HepG2 (cell line): ENCODE data around the gene HEMK1. TPM values are rescaled to one million over a fixed set of nuclear protein-coding genes. Genes with fewer than 3 reads are reported as not detected.

Experiments
- ATAC-seq: fragments of 200-7000 bp; cut with Tn5 transposase; 3 replicates; pipeline ENCODE4 v1.9.1; 2020; ENCODE audit warnings: mild to moderate bottlenecking, moderate library complexity
- BruUV-seq: library from RNA; stranded (reverse); fragments of 400-500 nt; replicated peaks from 2 replicates; lab custom pipeline; 2021; lab: Mats Ljungman, UMichigan
- CTCF ChIA-PET: fragments of 300-600 bp; formaldehyde crosslinking; extraction: SDS; loops from one replicate; lab custom pipeline; 2021; ENCODE audit warnings: low total read pairs, inconsistent platforms, low intra/inter-chr PET ratio; lab: Yijun Ruan, JAX
- POLR2A ChIA-PET: fragments of 350-600 bp; sonication (Branson Sonifier 250); formaldehyde crosslinking; loops from one replicate; lab custom pipeline; 2020; ENCODE audit warnings: antibody characterized with exemption, inconsistent platforms; lab: Yijun Ruan, JAX
- DNase-seq: peaks from one replicate; pipeline ENCODE4 v3.0.0-alpha.2; 2015; ENCODE audit warnings: low spot score
- FAIRE-seq: peaks from 3 replicates; lab custom pipeline; 2011; peaks lifted over from hg19 to GRCh38; lab: Jason Lieb, UNC
- H2AFZ ChIP-seq: one replicate; pipeline ENCODE4 v1.6.1; 2011; ENCODE audit warnings: low read length, inconsistent platforms
- H3K27ac ChIP-seq: fragments of 300-600 bp; 3 replicates; pipeline ENCODE4 v1.8.0; 2011; ENCODE audit warnings: mixed run types, mild to moderate bottlenecking, mixed read lengths, low read length, inconsistent platforms; ENCODE audit not compliant: insufficient read depth; ENCODE audit errors: extremely low read length
- H3K27me3 ChIP-seq, 2 experiments: fragments of 200-600 bp in 1 of 2; 2 replicates in 1 of 2; 3 replicates in 1 of 2; pipeline versions ENCODE4 v1.6.0 to v1.8.0; 2011; ENCODE audit warnings: low read length in 2 of 2, mild to moderate bottlenecking in 2 of 2, moderate library complexity in 2 of 2, inconsistent platforms in 1 of 2; ENCODE audit not compliant: insufficient read depth in 2 of 2, control insufficient read depth in 1 of 2
- H3K36me3 ChIP-seq, 2 experiments: fragments of 200-600 bp in 1 of 2; replicated peaks in 1 of 2; 2 replicates in 1 of 2; 3 replicates in 1 of 2; pipeline versions ENCODE4 v1.5.1 to v1.8.0; 2011; ENCODE audit warnings: low read length in 2 of 2, inconsistent platforms in 1 of 2; ENCODE audit not compliant: insufficient read depth in 2 of 2, control insufficient read depth in 1 of 2
- H3K4me1 ChIP-seq: 2 replicates; pipeline ENCODE4 v1.5.1; 2012; ENCODE audit warnings: low read length, inconsistent platforms; ENCODE audit not compliant: insufficient read depth
- H3K4me2 ChIP-seq: 2 replicates; pipeline ENCODE4 v1.6.0; 2011; ENCODE audit warnings: low read depth, low read length, inconsistent platforms
- H3K4me3 ChIP-seq, 3 experiments: fragments of 200-600 bp in 1 of 3; sonication (generic), shearing (Covaris generic) in 1 of 3; replicated peaks in 1 of 3; 2 replicates each; pipeline ENCODE4 v1.5.1; 2011 to 2016; ENCODE audit warnings: low read length in 3 of 3, inconsistent platforms in 2 of 3, low read depth in 2 of 3, mild to moderate bottlenecking in 2 of 3, control low read depth in 1 of 3, mixed read lengths in 1 of 3; ENCODE audit not compliant: insufficient read depth in 1 of 3
- H3K79me2 ChIP-seq: one replicate; pipeline ENCODE4 v1.6.1; 2011; ENCODE audit warnings: low read length, inconsistent platforms; ENCODE audit not compliant: insufficient read depth
- H3K9ac ChIP-seq: 2 replicates; pipeline ENCODE4 v1.6.0; 2011; ENCODE audit warnings: mild to moderate bottlenecking, low read depth, low read length, inconsistent platforms; ENCODE audit not compliant: insufficient read depth
- H3K9me3 ChIP-seq: 2 replicates; pipeline ENCODE4 v1.5.1; 2012; ENCODE audit warnings: mild to moderate bottlenecking, low read length
- H4K20me1 ChIP-seq: 2 replicates; pipeline ENCODE4 v1.6.0; 2011; ENCODE audit warnings: inconsistent platforms, mild to moderate bottlenecking, low read length, moderate library complexity; ENCODE audit not compliant: insufficient read depth
- ARHGAP35 ChIP-seq: sonication (generic); formaldehyde crosslinking; IDR thresholded peaks from 2 replicates; pipeline ENCODE4 v1.9.0; 2022; ENCODE audit warnings: mild to moderate bottlenecking, inconsistent platforms, moderate library complexity, missing genetic modification reagents, borderline replicate concordance
- BRF2 ChIP-seq: sonication (generic); formaldehyde crosslinking; IDR thresholded peaks from 2 replicates; pipeline ENCODE4 v1.8.1; 2022; ENCODE audit warnings: mild to moderate bottlenecking, missing genetic modification reagents
- DPF2 ChIP-seq: sonication (generic); formaldehyde crosslinking; IDR thresholded peaks from 2 replicates; pipeline ENCODE4 v1.4.0; 2020; ENCODE audit warnings: mild to moderate bottlenecking, low read depth, missing genetic modification reagents, borderline replicate concordance
- SATB2 ChIP-seq: sonication (generic); formaldehyde crosslinking; IDR thresholded peaks from 2 replicates; pipeline ENCODE4 v1.5.0; 2020; ENCODE audit warnings: missing genetic modification reagents
- ZBTB33 ChIP-seq: sonication (generic); formaldehyde crosslinking; IDR thresholded peaks from 2 replicates; pipeline ENCODE4 v1.4.0; 2020; ENCODE audit warnings: missing genetic modification reagents
- ZNF549 ChIP-seq: sonication (generic); formaldehyde crosslinking; IDR thresholded peaks from 2 replicates; pipeline ENCODE4 v1.5.0; 2020; ENCODE audit warnings: missing genetic modification reagents
- ZNF629 ChIP-seq: sonication (generic); formaldehyde crosslinking; conservative IDR thresholded peaks from 2 replicates; pipeline ENCODE4 v1.5.0; 2020; ENCODE audit warnings: missing genetic modification reagents
- WGBS: methylation state at CpG from one replicate; pipeline ENCODE4 v1.1.6; 2017; ENCODE audit warnings: low lambda C conversion rate; 5-methylcytosine and 5-hydroxymethylcytosine counted together
- in situ Hi-C: cut with HindIII; loops from 2 replicates; pipeline ENCODE4 v1.10.0; 2017; ENCODE audit warnings: low pct_unique_long_range_greater_than_20kb; ENCODE audit not compliant: extremely low pct_ligation_motif_present
- intact Hi-C: fragments of 100-400 bp; cut with micrococcal nuclease; formaldehyde crosslinking; loops from one replicate; pipeline ENCODE4 v1.10.0; 2022; ENCODE audit not compliant: unreplicated experiment
- polyA plus RNA-seq, 8 experiments: library from polyadenylated mRNA; depleted of rRNA in 3 of 8; stranded (reverse) in 7 of 8; unstranded in 1 of 8; fragments of >200 nt; fragmentation: Illumina TruSeq in 4 of 8; extraction: Trizol in 4 of 8; gene quantifications; 2 replicates each; pipeline versions ENCODE4 v1.2.1 to v1.2.3, GENCODE V29; 2011 to 2016; ENCODE audit warnings: low read depth in 4 of 8, missing spikeins in 1 of 8, mixed read lengths in 1 of 8; ENCODE audit not compliant: insufficient read depth in 1 of 8
- total RNA-seq, 5 experiments: library from RNA; depleted of rRNA; stranded (reverse); fragments of >200 nt; fragmentation: Illumina TruSeq; extraction: Trizol; gene quantifications; 2 replicates each; pipeline ENCODE4 v1.2.3, GENCODE V29; 2016; ENCODE audit warnings: low read depth in 1 of 5

Gene HEMK1
- total and polyA plus RNA-seq, 2 of the 13 experiments (the other 11 are each of a cell fraction or from before 2014, with no cell fraction given), result 9.8 to 12.6 TPM

- H3K4me3 ChIP-seq, result no peak overlapping the region
- DNase-seq (no peak), FAIRE-seq (no peak), ATAC-seq (no peak)
- no peaks in the 10 kb centered on the region for H3K79me2 ChIP-seq
- 0 out of 2 replicates have a peak, but pooled peaks have one; percentile 28 for TF ChIP-seq ZNF629 (CRISPR knock-in tag)
- TF ChIP-seq ARHGAP35 (CRISPR knock-in tag), result no peak
- in situ Hi-C loops (no loop called here), intact Hi-C loops (no loop called here)
- peaks cover 9 to 49% of the 10 kb centered on the region in 2 experiments for H3K36me3 ChIP-seq
- no peak overlapping the region for H3K27ac ChIP-seq
- H3K9me3 ChIP-seq, result no peaks in the 10 kb centered on the region
- H3K4me1 ChIP-seq, result no peaks in the 10 kb centered on the region
- ChIA-PET CTCF (no interaction called here), POLR2A (no interaction called here)
- BruUV-seq, result no TSS peak
- H2AFZ ChIP-seq, result no peak overlapping the region
- no peaks in the 10 kb centered on the region for H3K27me3 ChIP-seq
- 93% methylated on average over 1 of the region's 1 CpG for WGBS
- H3K9ac ChIP-seq, result no peak overlapping the region
- peaks cover 3% of the 10 kb centered on the region; the same call in 1 of the 2 replicates for H4K20me1 ChIP-seq
- no peak overlapping the region for H3K4me2 ChIP-seq
Measured at GRCh38 chr3:50642382-50642781, 73.1 kb downstream of the HEMK1 start.

- Histone ChIP-seq H3K9me3 (no peaks in the 10 kb centered on the region), H3K9ac (no peak overlapping the region), H4K20me1 (no peaks in the 10 kb centered on the region), H3K4me1 (no peaks in the 10 kb centered on the region), H3K36me3 (peaks cover 13 to 51% of the 10 kb centered on the region in 2 experiments), H3K27me3 (no peaks in the 10 kb centered on the region), H3K27ac (no peak overlapping the region), H3K4me2 (no peak overlapping the region), H2AFZ (no peak overlapping the region), H3K79me2 (no peaks in the 10 kb centered on the region), H3K4me3 (no peak overlapping the region)
- no TSS peak for BruUV-seq
- ATAC-seq (no peak), DNase-seq (no peak), FAIRE-seq (no peak)
- WGBS, result 95% methylated on average over 7 of the region's 7 CpGs
- TF ChIP-seq ZNF549 (CRISPR knock-in tag) (no peak), ZBTB33 (CRISPR knock-in tag) (no peak), SATB2 (CRISPR knock-in tag) (no peak), BRF2 (CRISPR knock-in tag) (no peak), DPF2 (CRISPR knock-in tag) (no peak)
- in situ Hi-C loops (no loop called here), intact Hi-C loops (no loop called here)
- CTCF ChIA-PET, result no interaction called here
- POLR2A ChIA-PET, result no interaction called here
Measured at GRCh38 chr3:50644561-50644960, 75.2 kb downstream of the HEMK1 start.
